IMR-90 (cell line): ENCODE results near the gene GPA33. TPM values are rescaled to one million over a fixed set of nuclear protein-coding genes. Genes with fewer than 3 reads are reported as not detected.

ENCODE experiments used
- ATAC-seq: fragments of 200-7000 bp; cut with Tn5 transposase; 2 replicates; pipeline ENCODE4 v1.9.1; 2020; ENCODE audit warnings: low read depth, mild to moderate bottlenecking, moderate library complexity
- BruUV-seq: library from RNA; stranded (reverse); fragments of 400-500 nt; replicated peaks from 2 replicates; lab custom pipeline; 2021; lab: Mats Ljungman, UMichigan
- CTCF ChIA-PET: fragments of 300-600 bp; formaldehyde crosslinking; extraction: SDS; loops from one replicate; lab custom pipeline; 2021; ENCODE audit warnings: antibody characterized with exemption; lab: Yijun Ruan, JAX
- POLR2A ChIA-PET: fragments of 300-600 bp; sonication (Branson Sonifier 250); formaldehyde crosslinking; loops from one replicate; lab custom pipeline; 2022; ENCODE audit warnings: antibody characterized with exemption; ENCODE audit not compliant: unreplicated experiment; lab: Charles Lee
- DNase-seq: peaks from one replicate; pipeline ENCODE4 v3.0.0; 2013
- H2AFZ ChIP-seq: replicated peaks from 2 replicates; pipeline ENCODE3; 2013; ENCODE audit warnings: low read length, mild to moderate bottlenecking; ENCODE audit not compliant: poor library complexity
- H2AK5ac ChIP-seq: 2 replicates; pipeline ENCODE4 v1.6.1; 2013; ENCODE audit warnings: low read depth, low read length, inconsistent platforms
- H2AK9ac ChIP-seq: replicated peaks from 2 replicates; pipeline ENCODE3; 2013; ENCODE audit warnings: mild to moderate bottlenecking, low read depth, low read length, moderate library complexity; ENCODE audit not compliant: poor library complexity
- H2BK120ac ChIP-seq: 2 replicates; pipeline ENCODE4 v1.6.1; 2013; ENCODE audit warnings: low read depth, low read length, inconsistent platforms
- H2BK15ac ChIP-seq: 3 replicates; pipeline ENCODE4 v1.6.1; 2013; ENCODE audit warnings: low read depth, low read length, inconsistent platforms
- H2BK20ac ChIP-seq: 2 replicates; pipeline ENCODE4 v1.6.1; 2013; ENCODE audit warnings: low read depth, mild to moderate bottlenecking, inconsistent platforms, low read length, moderate library complexity
- H2BK5ac ChIP-seq: 2 replicates; pipeline ENCODE4 v1.6.1; 2013; ENCODE audit warnings: mild to moderate bottlenecking, low read depth, low read length, inconsistent platforms; ENCODE audit not compliant: poor library complexity, severe bottlenecking
- H3K14ac ChIP-seq: replicated peaks from 2 replicates; pipeline ENCODE4 v1.6.1; 2013; ENCODE audit warnings: low read depth, low read length, inconsistent platforms
- H3K18ac ChIP-seq: 2 replicates; pipeline ENCODE4 v1.6.1; 2013; ENCODE audit warnings: low read depth, low read length, control low read depth
- H3K23ac ChIP-seq: 2 replicates; pipeline ENCODE4 v1.6.1; 2013; ENCODE audit warnings: low read depth, low read length, inconsistent platforms
- H3K27ac ChIP-seq: 2 replicates; pipeline ENCODE4 v1.5.1; 2013; ENCODE audit warnings: mild to moderate bottlenecking, control low read depth, low read length; ENCODE audit not compliant: insufficient read depth
- H3K27me3 ChIP-seq: 2 replicates; pipeline ENCODE4 v1.6.1; 2013; ENCODE audit warnings: low read length; ENCODE audit not compliant: control insufficient read depth, insufficient read depth
- H3K36me3 ChIP-seq: 2 replicates; pipeline ENCODE4 v1.6.1; 2013; ENCODE audit warnings: low read length, mixed read lengths; ENCODE audit not compliant: control insufficient read depth, insufficient read depth
- H3K4ac ChIP-seq: 2 replicates; pipeline ENCODE4 v1.6.1; 2013; ENCODE audit warnings: low read depth, low read length, inconsistent platforms
- H3K4me1 ChIP-seq: 2 replicates; pipeline ENCODE4 v1.6.1; 2013; ENCODE audit warnings: low read length, mixed read lengths; ENCODE audit not compliant: control insufficient read depth, insufficient read depth
- H3K4me2 ChIP-seq: 2 replicates; pipeline ENCODE4 v1.6.1; 2013; ENCODE audit warnings: low read depth, mild to moderate bottlenecking, control low read depth, low read length, moderate library complexity
- H3K4me3 ChIP-seq: 2 replicates; pipeline ENCODE4 v1.5.1; 2013; ENCODE audit warnings: low read depth, mild to moderate bottlenecking, control low read depth, low read length, moderate library complexity; ENCODE audit not compliant: insufficient read depth
- H3K56ac ChIP-seq: 2 replicates; pipeline ENCODE4 v1.6.1; 2013; ENCODE audit warnings: low read length, inconsistent platforms; ENCODE audit not compliant: insufficient read depth; ENCODE audit errors: extremely low read depth
- H3K79me1 ChIP-seq, 2 experiments: 2 replicates each; pipeline ENCODE4 v1.6.1; 2013; ENCODE audit warnings: low read length in 2 of 2, inconsistent platforms in 1 of 2, low read depth in 1 of 2
- H3K9ac ChIP-seq: 2 replicates; pipeline ENCODE4 v1.6.1; 2013; ENCODE audit warnings: low read depth, low read length, control low read depth
- H3K9me1 ChIP-seq: 2 replicates; pipeline ENCODE4 v1.6.1; 2013; ENCODE audit warnings: low read length, inconsistent platforms; ENCODE audit not compliant: insufficient read depth
- H3K9me3 ChIP-seq: 2 replicates; pipeline ENCODE4 v1.6.1; 2013; ENCODE audit warnings: low read length; ENCODE audit not compliant: control insufficient read depth, insufficient read depth
- H4K20me1 ChIP-seq: 2 replicates; pipeline ENCODE4 v1.6.1; 2013; ENCODE audit warnings: low read length, inconsistent platforms; ENCODE audit not compliant: insufficient read depth
- H4K5ac ChIP-seq: 2 replicates; pipeline ENCODE4 v1.6.1; 2013; ENCODE audit warnings: mild to moderate bottlenecking, low read depth, low read length, control low read depth
- H4K8ac ChIP-seq, 2 experiments: 2 replicates each; pipeline ENCODE4 v1.6.1; 2013; ENCODE audit warnings: low read depth in 2 of 2, low read length in 2 of 2, control low read depth in 1 of 2, inconsistent platforms in 1 of 2
- H4K91ac ChIP-seq: 2 replicates; pipeline ENCODE4 v1.6.1; 2013; ENCODE audit warnings: low read depth, low read length, inconsistent platforms; ENCODE audit not compliant: insufficient read depth
- BHLHE40 ChIP-seq: fragments of 150-350 bp; IDR thresholded peaks from 2 replicates; pipeline ENCODE4 v1.6.1; 2016; ENCODE audit warnings: mild to moderate bottlenecking, low read depth, low read length
- CEBPB ChIP-seq: IDR thresholded peaks from 2 replicates; pipeline ENCODE4 v1.6.1; 2012; ENCODE audit warnings: low read depth, low read length, improper control_type of control experiment
- CHD1 ChIP-seq: IDR thresholded peaks from 2 replicates; pipeline ENCODE4 v1.6.1; 2012; ENCODE audit warnings: low read depth, low read length, improper control_type of control experiment
- FOS ChIP-seq: fragments of 150-350 bp; IDR thresholded peaks from 2 replicates; pipeline ENCODE4 v1.6.1; 2016; ENCODE audit warnings: low read depth, low read length
- MAFK ChIP-seq: IDR thresholded peaks from 2 replicates; pipeline ENCODE4 v1.6.1; 2012; ENCODE audit warnings: low read depth, low read length, improper control_type of control experiment
- MAZ ChIP-seq: IDR thresholded peaks from 2 replicates; pipeline ENCODE4 v1.6.1; 2012; ENCODE audit warnings: low read depth, mild to moderate bottlenecking, low read length, improper control_type of control experiment, moderate library complexity, borderline replicate concordance
- MXI1 ChIP-seq: IDR thresholded peaks from 2 replicates; pipeline ENCODE4 v1.6.1; 2012; ENCODE audit warnings: low read depth, mild to moderate bottlenecking, low read length, moderate library complexity, borderline replicate concordance
- NFE2L2 ChIP-seq: fragments of 150-350 bp; IDR thresholded peaks from 2 replicates; pipeline ENCODE4 v1.6.1; 2016; ENCODE audit warnings: low read depth, mild to moderate bottlenecking, low read length
- POLR2A ChIP-seq: IDR thresholded peaks from 2 replicates; pipeline ENCODE4 v1.6.1; 2012; ENCODE audit warnings: mild to moderate bottlenecking, low read depth, low read length
- RAD21 ChIP-seq: IDR thresholded peaks from 2 replicates; pipeline ENCODE4 v1.6.1; 2012; ENCODE audit warnings: low read length, improper control_type of control experiment
- RCOR1 ChIP-seq: IDR thresholded peaks from 2 replicates; pipeline ENCODE4 v1.6.1; 2012; ENCODE audit warnings: mild to moderate bottlenecking, low read length, improper control_type of control experiment; ENCODE audit not compliant: insufficient replicate concordance
- RFX5 ChIP-seq: IDR thresholded peaks from 2 replicates; pipeline ENCODE4 v1.8.0; 2012; ENCODE audit warnings: low read depth, mild to moderate bottlenecking, low read length, moderate library complexity
- SMC3 ChIP-seq: fragments of 150-350 bp; IDR thresholded peaks from 2 replicates; pipeline ENCODE4 v1.6.1; 2016; ENCODE audit warnings: low read depth, mild to moderate bottlenecking, antibody characterized with exemption, low read length, moderate library complexity
- WGBS, 2 experiments: methylation state at CpG; one replicate each; pipeline versions ENCODE4 v1.1.5 to v1.1.7; 2013; ENCODE audit warnings: missing lambda C conversion rate in 2 of 2; ENCODE audit not compliant: insufficient read length in 1 of 2; ENCODE audit errors: extremely low coverage in 2 of 2; 5-methylcytosine and 5-hydroxymethylcytosine counted together
- dilution Hi-C: fragments of 300-500 bp; cut with HindIII; formaldehyde crosslinking; loops from one replicate; pipeline ENCODE4 v1.14.3; 2018; ENCODE audit warnings: low sequenced_read_pairs; ENCODE audit not compliant: unreplicated experiment
- in situ Hi-C: fragments of 300-500 bp; cut with MboI; formaldehyde crosslinking; loops from 3 replicates; pipeline ENCODE4 v1.14.3; 2019; ENCODE audit warnings: low sequenced_read_pairs, inconsistent platforms, mixed read lengths
- intact Hi-C: fragments of 100-400 bp; cut with micrococcal nuclease; formaldehyde crosslinking; loops from 2 replicates; pipeline ENCODE4 v1.10.0; 2022
- polyA plus RNA-seq, 3 experiments: library from polyadenylated mRNA; depleted of rRNA; stranded (reverse); fragments of >200 nt; gene quantifications; 2 replicates each; pipeline ENCODE4 v1.2.3, GENCODE V29; 2012; ENCODE audit warnings: low replicate concordance in 1 of 3
- total RNA-seq: library from RNA; depleted of rRNA; stranded (reverse); fragments of >200 nt; gene quantifications from 2 replicates; pipeline ENCODE4 v1.2.3, GENCODE V29; 2012
- TF ChIP-seq, protein P1 (sequence below): conservative IDR thresholded peaks from 2 replicates; pipeline ENCODE4 v1.5.1; 2012; ENCODE audit warnings: mild to moderate bottlenecking, low read depth, low read length, improper control_type of control experiment
- TF ChIP-seq, protein P2 (sequence below): fragments of 150-350 bp; IDR thresholded peaks from 2 replicates; pipeline ENCODE4 v1.6.1; 2017; ENCODE audit warnings: mild to moderate bottlenecking, antibody characterized with exemption, low read length, low read depth
- TF ChIP-seq, protein P3 (sequence below): fragments of 150-350 bp; IDR thresholded peaks from 2 replicates; pipeline ENCODE4 v1.6.1; 2016; ENCODE audit warnings: low read depth, mild to moderate bottlenecking, low read length, moderate library complexity, borderline replicate concordance

Gene GPA33
- total and polyA plus RNA-seq, 2 of the 4 experiments (the other 2 are of a cell fraction) = not detected

DNA sequence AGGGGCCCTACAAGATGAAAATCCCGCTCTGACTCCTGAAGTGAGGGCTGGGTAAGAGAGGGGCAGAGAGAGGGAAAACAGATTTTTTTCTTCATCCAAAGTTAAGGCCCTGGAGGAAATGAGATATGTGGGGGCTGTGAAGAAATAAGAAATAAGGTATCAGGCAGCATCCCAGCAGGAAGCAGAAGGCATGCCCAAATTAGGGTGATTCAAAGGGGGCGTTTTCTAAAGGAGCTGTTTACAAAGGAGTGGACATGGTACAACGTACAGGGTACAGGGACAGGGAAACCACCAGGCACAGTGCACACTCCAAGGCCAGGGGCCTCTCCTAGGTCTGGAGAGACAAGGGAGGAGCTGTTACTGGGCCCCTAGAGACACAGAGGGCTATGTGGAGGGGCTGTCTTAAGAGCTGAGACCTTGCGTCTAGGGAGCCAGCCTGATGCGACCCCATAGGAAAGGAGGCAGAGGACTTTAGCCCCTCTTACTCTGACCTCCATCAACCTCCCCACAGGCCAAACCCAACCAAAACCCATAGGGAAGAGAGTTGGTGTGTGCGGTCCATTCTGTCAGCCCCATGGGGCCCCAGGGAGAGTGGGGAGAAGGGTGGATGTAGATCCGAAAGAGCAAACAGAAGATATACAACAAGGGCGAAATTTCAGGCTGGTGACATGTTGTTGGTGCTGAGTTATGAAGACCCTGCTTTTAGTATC, 42.3 kb upstream of the GPA33 start:
- in situ Hi-C loops = no loop called here
- TF ChIP-seq CEBPB = no peak
- TF ChIP-seq CHD1 = no peak
- TF ChIP-seq MAFK = no peak
- TF ChIP-seq RFX5 = no peak
- TF ChIP-seq MAZ = no peak
- TF ChIP-seq RCOR1 = no peak
- TF ChIP-seq, protein P1, sequence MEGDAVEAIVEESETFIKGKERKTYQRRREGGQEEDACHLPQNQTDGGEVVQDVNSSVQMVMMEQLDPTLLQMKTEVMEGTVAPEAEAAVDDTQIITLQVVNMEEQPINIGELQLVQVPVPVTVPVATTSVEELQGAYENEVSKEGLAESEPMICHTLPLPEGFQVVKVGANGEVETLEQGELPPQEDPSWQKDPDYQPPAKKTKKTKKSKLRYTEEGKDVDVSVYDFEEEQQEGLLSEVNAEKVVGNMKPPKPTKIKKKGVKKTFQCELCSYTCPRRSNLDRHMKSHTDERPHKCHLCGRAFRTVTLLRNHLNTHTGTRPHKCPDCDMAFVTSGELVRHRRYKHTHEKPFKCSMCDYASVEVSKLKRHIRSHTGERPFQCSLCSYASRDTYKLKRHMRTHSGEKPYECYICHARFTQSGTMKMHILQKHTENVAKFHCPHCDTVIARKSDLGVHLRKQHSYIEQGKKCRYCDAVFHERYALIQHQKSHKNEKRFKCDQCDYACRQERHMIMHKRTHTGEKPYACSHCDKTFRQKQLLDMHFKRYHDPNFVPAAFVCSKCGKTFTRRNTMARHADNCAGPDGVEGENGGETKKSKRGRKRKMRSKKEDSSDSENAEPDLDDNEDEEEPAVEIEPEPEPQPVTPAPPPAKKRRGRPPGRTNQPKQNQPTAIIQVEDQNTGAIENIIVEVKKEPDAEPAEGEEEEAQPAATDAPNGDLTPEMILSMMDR = no peak
- no peak for TF ChIP-seq BHLHE40
- no peak for TF ChIP-seq RAD21
- TF ChIP-seq, protein P2, sequence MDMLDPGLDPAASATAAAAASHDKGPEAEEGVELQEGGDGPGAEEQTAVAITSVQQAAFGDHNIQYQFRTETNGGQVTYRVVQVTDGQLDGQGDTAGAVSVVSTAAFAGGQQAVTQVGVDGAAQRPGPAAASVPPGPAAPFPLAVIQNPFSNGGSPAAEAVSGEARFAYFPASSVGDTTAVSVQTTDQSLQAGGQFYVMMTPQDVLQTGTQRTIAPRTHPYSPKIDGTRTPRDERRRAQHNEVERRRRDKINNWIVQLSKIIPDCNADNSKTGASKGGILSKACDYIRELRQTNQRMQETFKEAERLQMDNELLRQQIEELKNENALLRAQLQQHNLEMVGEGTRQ = no peak
- TF ChIP-seq NFE2L2 = no peak
- no peak for TF ChIP-seq POLR2A
- TF ChIP-seq, protein P3, sequence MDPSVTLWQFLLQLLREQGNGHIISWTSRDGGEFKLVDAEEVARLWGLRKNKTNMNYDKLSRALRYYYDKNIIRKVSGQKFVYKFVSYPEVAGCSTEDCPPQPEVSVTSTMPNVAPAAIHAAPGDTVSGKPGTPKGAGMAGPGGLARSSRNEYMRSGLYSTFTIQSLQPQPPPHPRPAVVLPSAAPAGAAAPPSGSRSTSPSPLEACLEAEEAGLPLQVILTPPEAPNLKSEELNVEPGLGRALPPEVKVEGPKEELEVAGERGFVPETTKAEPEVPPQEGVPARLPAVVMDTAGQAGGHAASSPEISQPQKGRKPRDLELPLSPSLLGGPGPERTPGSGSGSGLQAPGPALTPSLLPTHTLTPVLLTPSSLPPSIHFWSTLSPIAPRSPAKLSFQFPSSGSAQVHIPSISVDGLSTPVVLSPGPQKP = no peak
- no peak for TF ChIP-seq FOS
- no peak for TF ChIP-seq SMC3
- no peak for TF ChIP-seq MXI1
- Histone ChIP-seq H3K4me1 (no peaks in the 10 kb centered on the region), H2BK20ac (no peak overlapping the region), H4K5ac (no peak overlapping the region), H3K18ac (no peak overlapping the region), H2BK15ac (no peak overlapping the region), H3K36me3 (no peaks in the 10 kb centered on the region), H2AK9ac (no peak overlapping the region), H4K8ac (no peak overlapping the region), H2BK120ac (no peak overlapping the region), H4K20me1 (no peaks in the 10 kb centered on the region), H3K56ac (no peak overlapping the region), H2AFZ (no peak overlapping the region), H2BK5ac (no peak overlapping the region), H3K79me1 (no peaks in the 10 kb centered on the region), H4K91ac (no peak overlapping the region), H3K14ac (no peak overlapping the region), H3K23ac (no peak overlapping the region), H3K4me2 (no peak overlapping the region), H3K9me3 (no peaks in the 10 kb centered on the region), H3K9ac (no peak overlapping the region), H3K4me3 (no peak overlapping the region), H3K27ac (no peak overlapping the region), H3K9me1 (no peaks in the 10 kb centered on the region), H3K27me3 (peaks cover 3% of the 10 kb centered on the region), H3K4ac (no peak overlapping the region), H2AK5ac (no peak overlapping the region)
- ChIA-PET POLR2A (no interaction called here), CTCF (no interaction called here)
- intact Hi-C loops = no loop called here
- BruUV-seq = no TSS peak
- 60% methylated on average over 1 of the region's 8 CpGs; no CpG with 5 or more reads in 1 of the 2 experiments for WGBS, 2 experiments
- DNase-seq = no peak
- dilution Hi-C loops = no loop called here
- ATAC-seq = no peak
